Bone marrow (tissue), 2 donors: ENCODE measurements around the gene WSB2.
"Not testable (repeated sequence)": the region's sequence is repeated elsewhere in the genome, so short reads cannot be mapped to it uniquely, and the experiment has no call there.

Experiments used
- DNase-seq, 2 donors: peaks; one replicate each; lab custom pipeline; 2025; lab: John Stamatoyannopoulos, UW

WSB2 gene

GRCh38 chr12:118061011-118061872 lies at the start of gene WSB2:
Gene WSB2, minus strand, starts transcription at chr12:118061179. Its CDS starts 131 bp downstream, at chr12:118061048.
- DNase-seq: peak in 1 of 2 donors; percentile 48

- no peak for DNase-seq
Measured at GRCh38 chr12:118109088-118109487, 48.1 kb upstream of the WSB2 start.

- DNase-seq: no peak
Measured at GRCh38 chr12:118107694-118108093, 46.7 kb upstream of the WSB2 start.

- DNase-seq: no peak
Measured at GRCh38 chr12:118107011-118107410, 46.0 kb upstream of the WSB2 start.

- peak; percentile 16 to 24 for DNase-seq
Measured at GRCh38 chr12:118103601-118104382, 42.8 kb upstream of the WSB2 start, which contains the start of gene VSIG10. Gene VSIG10, minus strand, starts transcription at chr12:118104011. Its CDS starts 340 bp downstream, at chr12:118103671.

- peak in 1 of 2 donors; percentile 17 for DNase-seq
Measured at GRCh38 chr12:118103201-118103600, 42.2 kb upstream of the WSB2 start.

- no peak for DNase-seq
Measured at GRCh38 chr12:118102609-118103008, 41.6 kb upstream of the WSB2 start.

GRCh38 chr12:118102070-118102469 lies 41.1 kb upstream of the WSB2 start:
- DNase-seq: no peak

- DNase-seq: no peak
Measured at GRCh38 chr12:118101051-118101450, 40.1 kb upstream of the WSB2 start.

- DNase-seq: no peak
Measured at GRCh38 chr12:118098911-118099671, 38.1 kb upstream of the WSB2 start.

GRCh38 chr12:118098401-118098800 lies 37.4 kb upstream of the WSB2 start:
- no peak for DNase-seq

- DNase-seq: no peak
Measured at GRCh38 chr12:118094039-118094438, 33.1 kb upstream of the WSB2 start.

- no peak for DNase-seq
Measured at GRCh38 chr12:118089782-118090181, 28.8 kb upstream of the WSB2 start.

GRCh38 chr12:118082161-118082560 lies 21.2 kb upstream of the WSB2 start:
- DNase-seq: no peak

GRCh38 chr12:118081521-118081920 lies 20.5 kb upstream of the WSB2 start:
- not testable (repeated sequence) for DNase-seq

GRCh38 chr12:118073768-118074167 lies 12.8 kb upstream of the WSB2 start:
- no peak for DNase-seq

- no peak for DNase-seq
Measured at GRCh38 chr12:118070650-118071049, 9.7 kb upstream of the WSB2 start.

- DNase-seq: no peak
Measured at GRCh38 chr12:118068445-118068844, 7.5 kb upstream of the WSB2 start.

- no peak for DNase-seq
Measured at GRCh38 chr12:118065380-118065779, 4.4 kb upstream of the WSB2 start.

GRCh38 chr12:118064608-118065007 lies 3.6 kb upstream of the WSB2 start:
- DNase-seq: peak in 1 of 2 donors; percentile 17

- DNase-seq: no peak
Measured at GRCh38 chr12:118063576-118064391, 2.8 kb upstream of the WSB2 start.
